ENCODE measurements around the gene DNAJC5G.
A peak's percentile ranks its signal among the peaks of the same experiment; 100 is the strongest.

DNA sequence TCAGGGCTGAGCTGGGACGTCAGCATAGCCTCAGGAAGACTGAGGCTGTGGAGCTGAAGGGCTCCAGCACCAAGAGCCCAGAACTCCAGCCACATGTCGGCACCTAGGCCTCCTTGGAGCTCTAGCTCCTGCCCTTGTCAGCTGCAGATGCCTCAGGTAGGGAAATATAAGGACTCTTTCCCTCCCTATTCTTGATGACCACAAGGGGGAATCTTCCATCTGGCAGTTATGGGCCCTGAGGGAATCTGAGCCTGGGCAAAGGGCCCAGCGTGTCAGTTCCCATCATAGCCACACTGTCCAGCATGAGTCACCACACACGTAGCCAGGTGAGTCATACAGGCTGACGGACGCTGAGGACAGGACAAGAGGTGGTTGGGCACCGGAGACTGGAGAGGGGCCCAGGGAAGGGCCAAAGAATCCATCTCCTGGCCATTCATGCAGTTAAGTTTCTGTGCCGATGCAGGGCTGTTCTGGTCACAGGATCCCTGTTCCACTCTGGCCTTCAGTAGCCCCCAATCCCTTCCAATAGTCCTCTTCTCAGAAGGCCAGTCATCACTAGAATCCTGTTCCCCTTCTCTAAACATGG is 45.8 kb downstream of the DNAJC5G start:
- TF ChIP-seq, protein P1, sequence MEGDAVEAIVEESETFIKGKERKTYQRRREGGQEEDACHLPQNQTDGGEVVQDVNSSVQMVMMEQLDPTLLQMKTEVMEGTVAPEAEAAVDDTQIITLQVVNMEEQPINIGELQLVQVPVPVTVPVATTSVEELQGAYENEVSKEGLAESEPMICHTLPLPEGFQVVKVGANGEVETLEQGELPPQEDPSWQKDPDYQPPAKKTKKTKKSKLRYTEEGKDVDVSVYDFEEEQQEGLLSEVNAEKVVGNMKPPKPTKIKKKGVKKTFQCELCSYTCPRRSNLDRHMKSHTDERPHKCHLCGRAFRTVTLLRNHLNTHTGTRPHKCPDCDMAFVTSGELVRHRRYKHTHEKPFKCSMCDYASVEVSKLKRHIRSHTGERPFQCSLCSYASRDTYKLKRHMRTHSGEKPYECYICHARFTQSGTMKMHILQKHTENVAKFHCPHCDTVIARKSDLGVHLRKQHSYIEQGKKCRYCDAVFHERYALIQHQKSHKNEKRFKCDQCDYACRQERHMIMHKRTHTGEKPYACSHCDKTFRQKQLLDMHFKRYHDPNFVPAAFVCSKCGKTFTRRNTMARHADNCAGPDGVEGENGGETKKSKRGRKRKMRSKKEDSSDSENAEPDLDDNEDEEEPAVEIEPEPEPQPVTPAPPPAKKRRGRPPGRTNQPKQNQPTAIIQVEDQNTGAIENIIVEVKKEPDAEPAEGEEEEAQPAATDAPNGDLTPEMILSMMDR (IDR thresholded peaks at IDR 0.05) = peak; percentile 34 to 77 (median 62)
- peak in 1 of 2 donors; percentile 84 for TF ChIP-seq POLR2A (IDR thresholded peaks at IDR 0.05)
